ENCODE measurements around the gene GPBP1L1. TPM values are rescaled to one million over a fixed set of nuclear protein-coding genes. Genes with fewer than 3 reads are reported as not detected.

The GPBP1L1 gene
- total and polyA plus RNA-seq, 8 donors: 21.9 to 84.3 (median 53.7) TPM

- peaks cover 3 to 12% (median 12%) of the 10 kb centered on the region in 3 donors for H3K4me1 ChIP-seq
- DNase-seq (no peak), FAIRE-seq (no peak), ATAC-seq (peak; percentile 39 to 72 (median 66))
- intact Hi-C loops (cut with DNase I): no loop called here
- 67 to 70% methylated on average over 9 of the region's 9 CpGs for whole genome bisulfite sequencing, 2 donors
- no peak overlapping the region for H3K4me3 ChIP-seq
- peaks cover 0 to 15% (median 0%) of the 10 kb centered on the region in 3 donors for H3K36me3 ChIP-seq
- peak overlapping the region in 2 of 4 donors; percentile 46 to 53 for H3K27ac ChIP-seq
- H3K27me3 ChIP-seq: no peaks in the 10 kb centered on the region
- no peak for TF ChIP-seq CTCF (IDR thresholded peaks at IDR 0.05)
- no peaks in the 10 kb centered on the region for H3K9me3 ChIP-seq
These were observed 38.9 kb downstream of the GPBP1L1 start for GRCh38 chr1:45647248-45648021.

DNA sequence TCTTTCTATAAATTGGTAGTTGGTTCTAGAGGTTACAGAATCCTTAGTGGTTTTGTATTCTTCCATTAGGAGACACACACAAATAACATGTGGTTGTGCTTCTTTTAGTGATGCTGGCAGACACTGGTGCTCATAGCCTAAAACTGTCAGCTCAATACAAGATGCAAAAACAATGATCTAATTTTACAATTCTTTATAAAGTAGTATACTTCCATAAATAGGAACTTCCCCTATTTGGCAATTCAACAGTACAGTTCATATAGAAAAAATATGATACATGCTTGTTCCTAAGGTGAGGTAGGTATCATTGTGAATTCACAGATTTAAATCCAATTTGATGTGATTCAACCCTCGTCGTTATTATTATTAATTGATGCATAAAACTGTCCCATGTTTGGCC, 41.7 kb downstream of the GPBP1L1 start:
- intact Hi-C loops (cut with DNase I): no loop called here
- Histone ChIP-seq H3K4me1 (peaks cover 3 to 12% (median 12%) of the 10 kb centered on the region in 3 donors), H3K27ac (peak overlapping the region in 3 of 4 donors; percentile 43 to 74 (median 55)), H3K4me3 (no peak overlapping the region), H3K27me3 (no peaks in the 10 kb centered on the region), H3K9me3 (no peaks in the 10 kb centered on the region), H3K36me3 (peaks cover 0 to 17% (median 8%) of the 10 kb centered on the region in 3 donors)
- DNase-seq (no peak), FAIRE-seq (no peak), ATAC-seq (no peak)
- no peak for TF ChIP-seq CTCF (IDR thresholded peaks at IDR 0.05)
- 68 to 81% methylated on average over 2 of the region's 2 CpGs for WGBS, 2 donors

- Histone ChIP-seq H3K27ac (peak overlapping the region; percentile 49 to 74 (median 54)), H3K36me3 (peaks cover 0 to 23% (median 14%) of the 10 kb centered on the region in 3 donors), H3K4me1 (peaks cover 3 to 12% (median 12%) of the 10 kb centered on the region in 3 donors), H3K27me3 (no peaks in the 10 kb centered on the region), H3K9me3 (no peaks in the 10 kb centered on the region), H3K4me3 (no peak overlapping the region)
- ATAC-seq: peak; percentile 80 to 94 (median 90)
- DNase-seq: no peak
- intact Hi-C loops (cut with DNase I): no loop called here
- TF ChIP-seq CTCF (IDR thresholded peaks at IDR 0.05): no peak
- FAIRE-seq: peak; percentile 84
These were observed 42.4 kb downstream of the GPBP1L1 start for GRCh38 chr1:45643978-45644377.

- peaks cover 3 to 12% (median 12%) of the 10 kb centered on the region in 3 donors for H3K4me1 ChIP-seq
- no peaks in the 10 kb centered on the region for H3K9me3 ChIP-seq
- TF ChIP-seq CTCF (IDR thresholded peaks at IDR 0.05): no peak
- intact Hi-C loops (cut with DNase I): no loop called here
- H3K4me3 ChIP-seq: no peak overlapping the region
- ATAC-seq (no peak), DNase-seq (no peak), FAIRE-seq (no peak)
- H3K27me3 ChIP-seq: no peaks in the 10 kb centered on the region
- peak overlapping the region; percentile 49 to 74 (median 54) for H3K27ac ChIP-seq
- 39 to 55% methylated on average over 5 of the region's 5 CpGs for WGBS, 2 donors
- H3K36me3 ChIP-seq: peaks cover 0 to 30% (median 21%) of the 10 kb centered on the region in 3 donors
These were observed 43.0 kb downstream of the GPBP1L1 start for GRCh38 chr1:45643321-45643720.

DNA sequence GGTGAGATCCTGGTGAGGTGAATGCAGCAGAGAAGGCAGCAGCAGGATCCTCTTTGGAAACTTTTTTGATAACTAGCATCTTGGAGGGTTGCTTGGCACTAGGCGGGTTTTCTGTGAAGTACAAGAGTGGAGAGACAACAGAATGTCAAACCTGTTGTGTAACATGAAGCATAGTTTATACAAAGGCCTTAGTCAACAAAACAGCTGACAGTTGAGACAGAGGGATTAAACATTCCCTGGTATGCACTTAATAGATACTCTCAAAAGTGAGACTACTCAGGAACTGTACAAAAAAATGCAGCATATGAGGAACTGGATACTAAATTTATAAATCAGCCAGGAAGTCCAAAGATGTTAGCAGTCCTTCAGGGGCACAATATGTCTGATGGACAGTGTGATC, 46.0 kb downstream of the GPBP1L1 start:
- no peak for TF ChIP-seq CTCF (IDR thresholded peaks at IDR 0.05)
- no peak for DNase-seq
- Histone ChIP-seq H3K9me3 (no peaks in the 10 kb centered on the region), H3K4me3 (no peak overlapping the region), H3K27ac (no peak overlapping the region), H3K27me3 (no peaks in the 10 kb centered on the region), H3K4me1 (peaks cover 3 to 12% (median 11%) of the 10 kb centered on the region in 3 donors), H3K36me3 (peaks cover 0 to 47% (median 31%) of the 10 kb centered on the region in 3 donors)
- 100% methylated on average over 1 of the region's 1 CpG for WGBS, 2 donors
- ATAC-seq: no peak
- FAIRE-seq: no peak
- intact Hi-C loops (cut with DNase I): no loop called here

Measured in pancreas (tissue), 10 donors.